ENCODE measurements around the gene ACOT13. TPM values are rescaled to one million over a fixed set of nuclear protein-coding genes. Genes with fewer than 3 reads are reported as not detected.
A peak's percentile ranks its signal among the peaks of the same experiment; 100 is the strongest.
"Not testable (repeated sequence)": the region's sequence is repeated elsewhere in the genome, so short reads cannot be mapped to it uniquely, and the experiment has no call there.

Gene ACOT13
- total RNA-seq, 1 donor from 2014 or later = 25.3 TPM

GRCh38 chr6:24734710-24735109 lies 67.8 kb downstream of the ACOT13 start:
- intact Hi-C loops (cut with micrococcal nuclease); DNase-seq; H3K4me1 Mint-ChIP-seq; H3K27me3 Mint-ChIP-seq; H3K27ac Mint-ChIP-seq; H3K36me3 Mint-ChIP-seq (ENCODE audit: low read depth); H3K4me3 Mint-ChIP-seq: not testable (repeated sequence)
- H3K9me3 Mint-ChIP-seq = peaks cover 16% of the 10 kb centered on the region

GRCh38 chr6:24738741-24739140 lies 71.9 kb downstream of the ACOT13 start:
- Mint-ChIP-seq H3K27ac (no peak overlapping the region), H3K36me3 (ENCODE audit: low read depth) (peaks cover 2% of the 10 kb centered on the region), H3K27me3 (peaks cover 4% of the 10 kb centered on the region), H3K4me3 (no peak overlapping the region), H3K9me3 (peaks cover 22% of the 10 kb centered on the region), H3K4me1 (peaks cover 23% of the 10 kb centered on the region)
- intact Hi-C loops (cut with micrococcal nuclease) = no loop called here
- DNase-seq = no peak

- Mint-ChIP-seq H3K36me3 (ENCODE audit: low read depth) (peaks cover 2% of the 10 kb centered on the region), H3K4me1 (peaks cover 17% of the 10 kb centered on the region), H3K4me3 (no peak overlapping the region), H3K27ac (no peak overlapping the region), H3K9me3 (peaks cover 22% of the 10 kb centered on the region), H3K27me3 (no peaks in the 10 kb centered on the region)
- no peak for DNase-seq
- intact Hi-C loops (cut with micrococcal nuclease) = no loop called here
These were observed 74.0 kb downstream of the ACOT13 start for GRCh38 chr6:24740861-24741260.

- Mint-ChIP-seq H3K4me3 (no peak overlapping the region), H3K27me3 (no peaks in the 10 kb centered on the region), H3K36me3 (ENCODE audit: low read depth) (peaks cover 2% of the 10 kb centered on the region), H3K4me1 (peaks cover 15% of the 10 kb centered on the region), H3K27ac (peak overlapping the region; percentile 23), H3K9me3 (peaks cover 22% of the 10 kb centered on the region)
- DNase-seq = no peak
- intact Hi-C loops (cut with micrococcal nuclease) = loop anchor here (2.0 kb wide), 1 partner anchor 75 kb away; the partner anchor contains the start of genes ACOT13 and TDP2
These were observed 75.4 kb downstream of the ACOT13 start for GRCh38 chr6:24742216-24742738.

- peaks cover 22% of the 10 kb centered on the region for H3K9me3 Mint-ChIP-seq
- H3K4me3 Mint-ChIP-seq = peak overlapping the region; percentile 40
- no peaks in the 10 kb centered on the region for H3K27me3 Mint-ChIP-seq
- peaks cover 15% of the 10 kb centered on the region for H3K4me1 Mint-ChIP-seq
- H3K27ac Mint-ChIP-seq = peak overlapping the region; percentile 81
- DNase-seq = peak; percentile 62
- intact Hi-C loops (cut with micrococcal nuclease) = loop anchor here (1.0 to 2.0 kb wide), 3 partner anchors 22 to 77 kb away; partner anchors contain the start of genes ACOT13, GMNN and TDP2
- H3K36me3 Mint-ChIP-seq (ENCODE audit: low read depth) = peaks cover 2% of the 10 kb centered on the region
These were observed 76.5 kb downstream of the ACOT13 start for GRCh38 chr6:24743265-24743943.

GRCh38 chr6:24743944-24744335 lies 77.1 kb downstream of the ACOT13 start:
- Mint-ChIP-seq H3K4me3 (no peak overlapping the region), H3K27ac (peak overlapping the region; percentile 81)

GRCh38 chr6:24744911-24745310 lies 78.0 kb downstream of the ACOT13 start:
- Mint-ChIP-seq H3K4me1 (peaks cover 17% of the 10 kb centered on the region), H3K27me3 (peaks cover 4% of the 10 kb centered on the region), H3K36me3 (ENCODE audit: low read depth) (peaks cover 2% of the 10 kb centered on the region), H3K27ac (no peak overlapping the region), H3K9me3 (peaks cover 24% of the 10 kb centered on the region), H3K4me3 (no peak overlapping the region)
- intact Hi-C loops (cut with micrococcal nuclease) = no loop called here
- DNase-seq = no peak

More at GRCh38 chr6:24743944-24744335, 77.1 kb downstream of the ACOT13 start:
- intact Hi-C loops (cut with micrococcal nuclease) = loop anchor here (1.0 to 2.0 kb wide), 3 partner anchors 23 to 77 kb away; partner anchors contain the start of genes ACOT13, GMNN and TDP2
- DNase-seq = no peak
- Mint-ChIP-seq H3K27me3 (peaks cover 1% of the 10 kb centered on the region), H3K36me3 (ENCODE audit: low read depth) (peaks cover 2% of the 10 kb centered on the region), H3K9me3 (peaks cover 24% of the 10 kb centered on the region), H3K4me1 (peaks cover 15% of the 10 kb centered on the region)

- Mint-ChIP-seq H3K27ac (no peak overlapping the region), H3K4me3 (no peak overlapping the region), H3K9me3 (peaks cover 13% of the 10 kb centered on the region), H3K36me3 (ENCODE audit: low read depth) (no peaks in the 10 kb centered on the region), H3K4me1 (peaks cover 3% of the 10 kb centered on the region), H3K27me3 (peaks cover 12% of the 10 kb centered on the region)
- intact Hi-C loops (cut with micrococcal nuclease) = no loop called here
- no peak for DNase-seq
These were observed 82.4 kb downstream of the ACOT13 start for GRCh38 chr6:24749297-24749696.

- H3K4me1 Mint-ChIP-seq; DNase-seq; H3K4me3 Mint-ChIP-seq; H3K27ac Mint-ChIP-seq; intact Hi-C loops (cut with micrococcal nuclease); H3K36me3 Mint-ChIP-seq (ENCODE audit: low read depth): not testable (repeated sequence)
- H3K27me3 Mint-ChIP-seq = peaks cover 12% of the 10 kb centered on the region
- H3K9me3 Mint-ChIP-seq = peaks cover 13% of the 10 kb centered on the region
These were observed 84.0 kb downstream of the ACOT13 start for GRCh38 chr6:24750878-24751277.

GRCh38 chr6:24752503-24752902 lies 85.6 kb downstream of the ACOT13 start:
- H3K4me1 Mint-ChIP-seq = peaks cover 3% of the 10 kb centered on the region
- H3K27me3 Mint-ChIP-seq = peaks cover 12% of the 10 kb centered on the region
- intact Hi-C loops (cut with micrococcal nuclease) = no loop called here
- no peak overlapping the region for H3K4me3 Mint-ChIP-seq
- H3K36me3 Mint-ChIP-seq (ENCODE audit: low read depth) = no peaks in the 10 kb centered on the region
- DNase-seq = no peak
- no peak overlapping the region for H3K27ac Mint-ChIP-seq
- peaks cover 13% of the 10 kb centered on the region for H3K9me3 Mint-ChIP-seq

GRCh38 chr6:24752917-24753492 lies 86.1 kb downstream of the ACOT13 start:
- intact Hi-C loops (cut with micrococcal nuclease) = no loop called here
- Mint-ChIP-seq H3K27me3 (peaks cover 12% of the 10 kb centered on the region), H3K4me3 (no peak overlapping the region), H3K9me3 (peaks cover 13% of the 10 kb centered on the region), H3K4me1 (peaks cover 3% of the 10 kb centered on the region), H3K36me3 (ENCODE audit: low read depth) (no peaks in the 10 kb centered on the region), H3K27ac (no peak overlapping the region)
- no peak for DNase-seq

- Mint-ChIP-seq H3K4me1 (peaks cover 3% of the 10 kb centered on the region), H3K27me3 (peaks cover 12% of the 10 kb centered on the region), H3K36me3 (ENCODE audit: low read depth) (no peaks in the 10 kb centered on the region), H3K27ac (no peak overlapping the region), H3K9me3 (peaks cover 13% of the 10 kb centered on the region), H3K4me3 (no peak overlapping the region)
- DNase-seq = no peak
- intact Hi-C loops (cut with micrococcal nuclease) = no loop called here
These were observed 86.7 kb downstream of the ACOT13 start for GRCh38 chr6:24753545-24753944.

- DNase-seq; intact Hi-C loops (cut with micrococcal nuclease); H3K4me3 Mint-ChIP-seq; H3K27ac Mint-ChIP-seq; H3K4me1 Mint-ChIP-seq; H3K36me3 Mint-ChIP-seq (ENCODE audit: low read depth); H3K9me3 Mint-ChIP-seq; H3K27me3 Mint-ChIP-seq: not testable (repeated sequence)
These were observed 87.5 kb downstream of the ACOT13 start for GRCh38 chr6:24754378-24754777.
